GM18511 (cell line): Measurements from ENCODE around the gene NSD2.

Experiments
- ATAC-seq: cut with Tn5 transposase; IDR thresholded peaks from one replicate; pipeline ENCODE4 v1.9.1; 2021; ENCODE audit warnings: mild to moderate bottlenecking, moderate library complexity; ENCODE audit not compliant: unreplicated experiment

The NSD2 gene

DNA sequence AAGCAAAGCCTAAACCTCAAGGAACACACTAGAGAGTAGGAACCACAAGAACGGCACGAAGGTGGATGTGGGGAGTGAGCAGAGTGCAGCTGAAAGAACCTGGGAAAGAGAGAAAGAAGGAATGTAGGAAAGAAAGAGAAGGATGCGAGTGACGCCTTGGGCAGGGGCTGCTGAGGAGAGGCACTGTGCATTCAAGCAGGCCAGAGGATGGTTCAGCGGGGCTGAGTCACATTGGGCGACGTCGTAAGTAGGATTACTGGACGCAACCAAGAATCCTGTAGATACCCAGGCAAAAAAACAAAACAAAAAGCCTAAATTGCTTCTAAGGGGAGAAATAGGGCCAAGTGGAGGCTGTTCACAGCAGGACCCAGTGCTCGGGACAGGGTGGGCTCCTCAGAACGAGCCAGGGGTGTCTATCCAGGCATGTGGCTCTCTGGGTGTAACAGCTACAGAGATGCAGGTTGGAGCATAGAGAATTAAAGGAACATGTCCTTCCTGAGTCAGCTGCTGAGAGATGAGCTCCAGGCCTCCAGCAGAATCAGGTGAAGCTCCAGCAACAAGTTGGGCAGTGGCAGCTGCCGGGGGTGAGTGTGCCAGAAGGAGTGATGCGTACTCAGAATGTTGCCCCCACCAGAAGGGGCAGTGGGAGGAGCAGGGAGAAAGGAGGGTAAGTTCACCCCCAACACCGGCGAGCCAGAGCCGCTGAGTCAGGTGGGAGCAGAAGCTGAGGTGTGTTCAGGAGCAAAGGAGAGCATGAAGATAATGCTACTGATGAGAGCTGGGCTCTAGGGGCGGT lies 98.9 kb downstream of the NSD2 start:
- ATAC-seq = no peak

DNA sequence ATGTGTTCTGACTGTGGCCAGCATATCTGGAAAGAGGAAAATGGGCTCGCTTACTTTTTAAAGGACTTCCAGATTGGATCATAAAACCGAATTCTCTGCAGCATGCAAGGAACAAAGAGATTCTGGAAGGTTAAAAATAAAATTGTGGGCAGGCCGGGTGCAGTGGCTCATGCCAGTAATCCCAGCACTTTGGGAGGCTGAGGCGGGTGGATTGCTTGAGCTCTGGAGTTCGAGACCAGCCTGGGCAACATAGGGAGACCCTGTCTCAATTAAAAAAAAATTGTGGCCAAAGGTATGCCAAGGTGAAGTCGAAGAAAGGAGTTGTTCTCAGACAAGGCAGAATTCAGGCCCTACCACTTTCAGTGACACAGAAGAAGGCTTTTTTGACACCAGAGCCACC lies 99.7 kb downstream of the NSD2 start:
- ATAC-seq = no peak

DNA sequence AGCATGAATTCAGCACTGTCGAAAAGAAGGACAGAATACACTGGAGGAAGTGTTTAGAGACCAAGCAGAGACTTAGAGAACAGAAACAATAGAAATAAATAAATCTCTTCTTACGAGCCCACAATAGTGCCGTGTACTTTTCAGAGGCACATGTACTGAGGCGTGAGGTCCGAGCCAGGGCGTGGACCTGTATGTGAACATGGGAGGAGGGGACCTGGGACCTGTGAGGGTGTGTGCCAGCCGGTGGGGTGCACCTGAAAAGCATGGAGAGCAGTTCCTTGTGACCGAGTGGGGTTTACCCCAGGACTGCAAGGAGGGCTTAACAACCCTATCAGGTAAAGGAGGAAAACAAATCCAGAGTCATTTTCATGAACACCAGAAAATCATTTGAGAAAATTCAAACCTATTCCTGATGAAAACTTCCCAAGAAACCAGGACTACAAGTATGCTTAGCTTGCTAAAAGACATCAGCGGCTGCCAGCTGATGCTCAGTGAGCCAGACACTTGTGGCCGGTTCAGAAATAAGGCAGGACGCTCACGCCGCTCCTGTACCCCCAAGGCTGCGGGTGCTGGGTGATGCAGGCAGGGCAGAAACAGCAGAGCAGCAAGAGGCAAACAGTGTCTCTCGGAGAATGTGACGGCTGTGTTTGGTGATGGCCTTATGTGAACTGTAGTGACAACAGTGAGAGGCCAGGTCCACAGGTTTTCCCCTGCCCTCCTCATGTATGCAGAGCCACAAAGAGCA lies 100.4 kb downstream of the NSD2 start:
- ATAC-seq = no peak

DNA sequence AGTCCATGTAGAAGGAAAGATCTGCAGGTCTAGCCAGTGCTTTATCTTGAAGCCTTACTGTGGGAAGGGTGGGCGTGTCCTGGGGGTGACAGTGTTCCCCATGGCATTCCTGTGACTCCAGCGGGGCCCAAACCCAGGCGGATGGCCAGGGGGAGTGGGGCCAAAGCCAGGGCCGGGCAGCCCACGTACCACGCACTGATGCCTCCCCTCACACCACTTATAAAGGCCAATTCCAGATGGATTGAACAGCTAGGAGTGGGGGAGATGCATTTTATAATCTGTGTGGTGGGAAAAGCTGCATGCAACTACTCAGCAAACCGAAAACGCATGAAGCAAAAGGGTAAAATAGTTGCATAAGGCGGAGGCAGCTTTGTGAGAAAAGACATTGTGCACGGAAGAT lies 101.2 kb downstream of the NSD2 start:
- no peak for ATAC-seq

DNA sequence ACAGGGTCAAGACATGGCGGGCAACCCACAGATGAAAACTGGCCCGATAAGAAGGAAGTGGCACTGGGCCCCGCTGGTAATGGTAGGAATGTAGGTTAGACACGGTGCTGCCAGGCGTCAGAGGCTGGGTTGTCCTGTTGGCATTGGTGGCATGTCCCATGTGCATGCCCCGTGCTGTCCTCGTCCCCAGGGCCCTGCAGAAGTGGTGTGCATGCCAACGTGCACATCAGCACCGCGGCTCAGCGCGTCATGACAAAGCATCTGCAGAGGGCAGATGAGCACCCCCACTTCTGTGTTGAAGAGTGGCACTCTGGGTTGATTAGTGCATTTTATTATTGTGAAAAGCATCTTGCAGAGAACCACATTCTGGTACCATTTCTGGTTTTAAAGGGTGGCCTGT lies 102.0 kb downstream of the NSD2 start:
- no peak for ATAC-seq

DNA sequence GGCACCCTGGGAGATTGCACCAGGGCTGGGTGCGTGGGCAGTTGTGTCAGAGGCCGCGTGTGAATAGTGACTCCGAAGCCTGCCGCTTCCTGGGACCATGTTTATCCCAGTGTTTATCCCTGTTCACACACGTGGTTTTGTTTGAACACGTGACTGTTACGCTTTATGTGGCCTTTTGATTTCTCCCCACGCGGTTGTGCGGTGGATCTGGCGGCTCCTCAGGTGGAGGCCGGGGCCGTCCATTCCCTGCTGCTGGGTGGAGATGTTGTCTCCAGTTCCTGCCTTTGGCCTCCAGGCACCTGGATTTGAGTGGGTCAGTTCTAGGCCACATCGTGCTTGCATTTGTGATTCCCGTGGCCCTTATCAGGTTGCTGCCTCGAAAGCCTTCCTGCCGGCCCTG lies 102.5 kb downstream of the NSD2 start:
- no peak for ATAC-seq

DNA sequence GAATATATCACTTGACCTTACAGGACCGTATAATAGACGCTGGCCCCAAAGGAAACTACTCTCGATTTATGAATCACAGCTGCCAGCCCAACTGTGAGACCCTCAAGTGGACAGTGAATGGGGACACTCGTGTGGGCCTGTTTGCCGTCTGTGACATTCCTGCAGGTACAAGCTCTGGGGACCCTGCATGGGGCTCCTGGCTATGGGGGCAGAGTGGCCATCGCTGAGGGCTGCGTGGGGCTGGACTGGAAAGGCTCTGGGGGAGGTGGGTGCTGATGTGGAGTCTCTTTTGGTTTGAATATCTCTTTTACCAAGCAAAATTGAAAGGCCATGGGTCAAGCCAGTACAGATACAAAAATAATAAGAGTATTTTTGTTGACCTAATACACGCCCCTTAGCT lies 103.6 kb downstream of the NSD2 start:
- ATAC-seq = no peak

DNA sequence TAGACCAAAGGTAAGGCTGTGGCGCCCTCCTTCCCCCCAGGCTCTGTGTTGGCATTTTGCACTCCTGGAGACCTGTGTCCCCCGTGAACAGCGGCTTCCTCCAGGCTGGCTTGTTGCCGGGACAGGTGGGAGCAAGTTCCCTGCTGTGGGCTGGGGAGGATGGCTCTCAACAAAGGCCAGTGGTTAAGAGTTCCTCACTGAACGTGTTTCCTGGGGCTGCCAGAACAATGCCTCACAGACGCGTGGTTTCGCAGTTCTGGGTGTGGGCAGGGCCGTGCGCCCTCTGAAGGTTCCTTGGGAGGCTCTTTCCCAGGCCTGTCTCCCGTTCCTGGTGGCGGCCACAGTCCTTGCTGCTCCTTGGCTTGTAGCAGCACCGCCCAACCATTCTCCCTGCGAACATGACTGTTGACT lies 104.2 kb downstream of the NSD2 start:
- ATAC-seq = no peak

DNA sequence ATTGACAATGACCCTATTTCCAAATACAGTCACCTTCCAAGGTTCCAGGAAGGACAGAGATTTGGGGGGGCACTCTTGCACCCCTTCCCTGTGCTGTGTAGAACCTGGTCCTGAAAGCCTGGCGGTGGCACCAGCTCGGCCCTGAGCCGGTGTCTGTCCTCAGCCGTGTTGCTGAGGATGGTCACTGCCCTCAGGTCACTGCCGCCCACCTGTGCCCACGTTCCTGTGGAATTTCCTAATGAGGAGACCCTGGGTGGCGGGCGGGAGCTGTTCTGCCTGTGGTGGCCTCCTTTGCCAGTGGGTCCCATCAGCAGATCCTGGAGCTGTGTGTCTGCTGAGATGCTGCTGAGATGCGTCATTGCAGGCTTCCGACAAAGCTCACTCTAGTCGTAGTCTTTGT lies 104.7 kb downstream of the NSD2 start:
- ATAC-seq = no peak

DNA sequence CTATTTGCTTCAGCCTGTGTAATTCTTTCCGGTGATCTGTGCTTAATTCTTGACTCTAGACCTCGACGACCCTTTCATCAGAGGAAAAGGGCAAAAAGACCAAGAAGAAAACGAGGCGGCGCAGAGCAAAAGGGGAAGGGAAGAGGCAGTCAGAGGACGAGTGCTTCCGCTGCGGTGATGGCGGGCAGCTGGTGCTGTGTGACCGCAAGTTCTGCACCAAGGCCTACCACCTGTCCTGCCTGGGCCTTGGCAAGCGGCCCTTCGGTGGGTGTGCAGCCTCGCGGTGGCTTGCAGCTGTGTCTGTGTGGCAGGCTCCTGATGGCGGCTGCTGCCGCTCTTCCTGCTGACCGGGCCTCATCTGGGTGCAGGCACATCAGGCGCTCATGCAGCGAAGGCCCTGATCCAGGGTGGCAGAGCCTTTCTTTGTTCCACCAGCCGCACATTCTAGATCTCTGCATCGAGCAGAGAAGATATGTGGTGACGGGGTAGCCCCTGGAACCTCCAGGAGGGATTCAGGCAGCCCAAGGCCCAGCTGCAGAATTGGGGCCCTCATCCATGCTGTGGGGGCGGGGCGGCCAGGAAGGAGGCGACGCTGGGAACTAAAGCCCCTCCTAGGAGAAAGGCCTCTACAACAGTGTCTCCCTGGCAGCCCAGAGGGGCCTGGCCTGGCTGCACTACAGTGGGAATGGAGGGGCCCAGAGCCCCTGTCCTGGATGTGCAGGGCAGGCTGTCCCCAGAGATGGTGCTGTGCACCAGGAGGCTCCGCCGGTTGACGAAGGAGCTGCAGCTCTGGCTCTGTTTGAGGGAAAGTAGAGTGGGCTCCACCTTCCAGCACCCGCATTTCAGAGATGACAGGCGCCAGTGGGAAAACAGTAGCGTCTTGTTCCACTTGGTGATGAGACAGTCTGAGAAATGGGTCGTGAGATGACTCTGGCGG lies 105.5 kb downstream of the NSD2 start:
- no peak for ATAC-seq

DNA sequence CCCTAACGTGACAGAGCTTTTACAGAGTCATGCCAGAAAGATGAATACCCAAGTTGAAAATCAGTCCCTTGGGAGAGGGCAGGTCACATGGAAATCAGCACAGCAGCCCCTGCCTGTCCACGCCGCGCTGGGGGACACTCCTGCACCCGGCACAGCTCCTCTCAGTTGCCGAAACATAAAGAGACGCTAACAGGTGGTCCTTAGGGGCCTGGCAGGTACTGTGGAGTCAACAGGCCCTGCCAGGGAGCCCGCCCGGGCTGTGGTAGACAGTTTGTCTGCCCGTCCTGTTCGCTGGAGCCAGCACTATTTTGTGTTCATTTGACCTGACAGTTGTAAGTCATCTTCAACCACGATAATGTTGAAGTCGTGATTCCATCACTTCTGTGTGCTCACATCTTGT lies 107.0 kb downstream of the NSD2 start:
- ATAC-seq = no peak

DNA sequence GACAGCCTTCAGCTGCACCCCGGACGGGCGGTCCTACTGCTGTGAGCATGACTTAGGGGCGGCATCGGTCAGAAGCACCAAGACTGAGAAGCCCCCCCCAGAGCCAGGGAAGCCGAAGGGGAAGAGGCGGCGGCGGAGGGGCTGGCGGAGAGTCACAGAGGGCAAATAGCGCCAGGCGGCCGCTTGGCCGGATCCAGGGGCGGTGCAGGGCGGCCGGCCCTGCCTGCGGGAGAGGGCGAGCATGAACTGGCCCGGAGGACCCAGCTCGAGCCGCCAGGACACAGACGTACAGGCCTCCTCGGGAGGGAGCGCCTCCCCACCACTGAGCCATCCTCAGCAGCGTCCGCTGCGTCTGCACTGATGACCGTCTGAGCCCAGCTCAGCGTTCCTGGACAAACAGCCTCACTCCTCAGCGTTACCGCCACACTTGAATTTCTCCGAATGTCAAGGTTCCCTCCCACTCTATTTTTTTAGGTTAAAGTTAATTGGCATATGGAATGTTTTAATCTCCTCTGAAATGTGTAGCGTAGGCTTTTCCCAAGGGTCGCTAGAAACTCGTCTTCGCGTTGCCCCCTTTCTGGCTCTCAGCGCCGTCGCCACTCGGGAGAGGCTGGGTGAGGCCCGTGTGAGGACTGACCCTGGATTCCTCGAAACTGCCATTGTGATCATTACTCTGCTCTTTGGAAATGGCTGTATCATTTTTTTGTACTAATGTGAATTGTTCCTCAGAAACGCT lies 107.7 kb downstream of the NSD2 start:
- no peak for ATAC-seq

DNA sequence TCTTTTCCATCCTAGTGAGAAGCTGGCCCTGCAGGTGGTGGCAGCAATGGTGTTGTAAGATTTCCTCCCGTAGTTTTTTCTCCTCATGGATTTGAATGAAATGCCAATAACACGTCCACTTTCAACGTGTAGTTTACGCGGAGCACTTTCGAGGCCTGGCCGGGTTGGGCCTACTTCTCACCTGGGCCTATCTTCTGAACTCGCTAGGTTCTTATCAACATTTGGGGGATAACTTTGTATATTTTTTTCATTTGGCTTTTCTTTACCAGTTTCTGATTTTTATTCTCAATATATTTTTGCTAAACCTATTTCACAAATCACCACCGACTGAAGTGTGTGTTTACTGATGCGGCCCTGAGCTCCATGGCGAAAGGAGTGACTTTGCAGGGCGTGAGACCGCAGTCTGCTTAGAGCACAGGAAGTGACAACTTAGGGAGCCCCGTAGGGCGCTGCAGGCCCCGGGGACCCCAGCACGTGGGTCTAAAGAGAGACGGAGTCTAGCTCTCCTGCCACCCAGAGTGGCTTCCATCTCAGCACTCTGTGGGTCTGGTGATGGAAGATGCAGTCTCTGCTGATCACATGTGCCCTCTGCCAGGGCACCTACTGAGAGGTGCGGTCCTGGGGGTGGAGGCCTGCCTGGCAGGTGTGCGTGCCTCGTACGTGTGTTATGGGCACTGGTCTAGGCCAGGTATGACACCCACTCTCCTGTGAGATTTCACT lies 108.4 kb downstream of the NSD2 start:
- ATAC-seq = no peak

DNA sequence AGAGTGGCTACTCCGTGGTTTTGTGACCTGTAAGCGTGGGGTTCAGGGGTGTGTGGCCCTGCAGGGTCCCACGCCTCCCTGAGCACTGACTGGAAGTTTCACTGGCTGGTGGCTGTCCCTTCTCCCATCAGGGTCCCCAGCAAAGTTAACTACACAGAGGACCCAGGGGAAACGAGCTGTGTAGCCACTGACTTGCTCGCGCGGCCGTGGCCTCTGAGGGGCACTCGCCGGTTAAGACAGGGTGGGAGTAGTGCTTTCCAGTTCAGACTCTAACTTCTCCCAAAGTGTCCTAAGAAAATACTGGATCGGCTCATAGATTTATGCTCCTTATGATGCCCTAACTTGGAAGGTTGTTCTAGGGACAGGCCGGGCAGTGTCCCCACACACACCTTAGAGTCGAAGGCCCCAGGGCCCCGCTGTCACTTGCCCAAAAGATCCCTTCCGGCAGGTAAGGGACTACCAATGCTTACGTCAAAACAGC lies 109.4 kb downstream of the NSD2 start:
- no peak for ATAC-seq

DNA sequence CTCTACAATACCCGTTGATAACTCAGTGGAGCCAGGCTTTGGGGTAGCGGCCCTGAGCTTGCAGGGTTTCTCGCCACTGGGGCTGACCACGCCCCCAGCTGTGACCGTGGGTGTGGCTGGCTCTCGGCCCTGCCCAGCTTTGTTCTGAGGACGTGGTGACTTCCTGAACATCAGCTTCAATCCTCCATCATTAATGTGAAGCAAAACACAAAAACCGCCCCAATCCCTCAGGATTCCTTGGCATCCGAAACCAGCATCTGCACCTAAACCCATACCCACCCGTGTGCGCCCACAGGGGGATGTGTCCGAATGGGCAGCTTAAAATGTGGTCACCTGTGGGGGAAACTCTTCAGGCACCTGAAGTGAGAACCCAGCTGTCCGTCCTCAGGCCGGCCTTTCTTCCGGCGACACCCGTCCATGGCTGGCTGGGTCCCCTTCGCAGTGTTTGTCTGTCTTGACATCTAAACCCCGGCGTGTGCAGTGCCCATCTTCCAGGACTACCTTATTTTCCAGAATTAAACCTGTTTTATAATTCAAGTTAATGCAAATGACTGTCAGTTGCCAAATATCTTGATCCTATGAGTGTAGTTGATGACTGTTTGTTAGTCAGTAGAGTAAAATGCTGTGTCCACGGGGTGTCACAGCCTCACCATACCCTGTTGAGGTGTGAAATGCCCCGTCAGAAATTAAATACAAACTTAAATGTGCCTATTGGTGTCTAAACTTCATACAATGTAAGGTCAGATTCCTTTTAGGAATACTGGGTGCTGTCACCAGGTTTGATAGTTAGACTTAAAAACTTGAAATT lies 110.3 kb downstream of the NSD2 start:
- ATAC-seq = no peak

DNA sequence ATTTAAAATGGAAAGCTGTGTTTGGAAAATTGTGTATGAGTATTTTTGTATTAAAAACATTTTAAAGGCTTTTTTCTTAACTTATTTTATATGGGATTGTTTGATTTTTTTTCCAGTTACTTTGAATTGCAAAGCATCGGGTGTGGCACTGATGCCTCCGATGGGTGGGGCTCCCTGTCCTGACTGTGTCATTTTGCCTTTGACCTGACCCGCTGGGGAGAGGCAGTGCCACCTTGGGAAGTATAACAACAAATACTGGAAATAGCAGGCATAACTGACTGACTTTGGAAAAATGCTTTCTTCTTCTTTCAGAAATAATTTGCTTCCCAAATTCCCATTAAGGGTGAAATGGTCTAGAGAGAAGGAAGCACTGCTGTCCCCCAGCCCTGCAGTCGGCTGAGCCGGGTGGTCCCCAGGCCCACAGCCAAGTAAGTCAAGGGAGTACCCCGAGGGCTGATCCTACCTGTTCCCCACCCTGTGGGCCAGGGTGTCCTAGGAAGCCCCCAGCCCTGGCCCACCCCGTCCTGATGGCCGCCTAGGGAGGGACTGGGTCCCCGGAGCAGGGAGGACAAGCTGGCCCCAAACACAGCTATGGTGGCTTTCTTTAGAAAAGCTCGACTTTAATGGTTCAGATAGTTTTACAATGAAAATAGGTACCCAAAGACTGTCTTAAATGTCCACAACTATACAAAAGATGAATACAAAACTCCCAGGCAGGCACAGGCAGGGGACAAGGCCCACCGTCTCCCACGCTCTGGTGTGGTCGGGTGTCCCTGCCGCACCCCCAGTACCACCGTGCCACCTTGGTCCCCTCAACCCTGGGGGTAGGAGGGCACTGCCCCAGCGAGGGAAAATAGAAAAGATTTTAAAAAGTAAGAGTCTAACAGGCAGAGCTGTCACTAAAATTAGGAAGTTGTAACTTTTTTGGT lies 111.2 kb downstream of the NSD2 start:
- ATAC-seq = no peak

DNA sequence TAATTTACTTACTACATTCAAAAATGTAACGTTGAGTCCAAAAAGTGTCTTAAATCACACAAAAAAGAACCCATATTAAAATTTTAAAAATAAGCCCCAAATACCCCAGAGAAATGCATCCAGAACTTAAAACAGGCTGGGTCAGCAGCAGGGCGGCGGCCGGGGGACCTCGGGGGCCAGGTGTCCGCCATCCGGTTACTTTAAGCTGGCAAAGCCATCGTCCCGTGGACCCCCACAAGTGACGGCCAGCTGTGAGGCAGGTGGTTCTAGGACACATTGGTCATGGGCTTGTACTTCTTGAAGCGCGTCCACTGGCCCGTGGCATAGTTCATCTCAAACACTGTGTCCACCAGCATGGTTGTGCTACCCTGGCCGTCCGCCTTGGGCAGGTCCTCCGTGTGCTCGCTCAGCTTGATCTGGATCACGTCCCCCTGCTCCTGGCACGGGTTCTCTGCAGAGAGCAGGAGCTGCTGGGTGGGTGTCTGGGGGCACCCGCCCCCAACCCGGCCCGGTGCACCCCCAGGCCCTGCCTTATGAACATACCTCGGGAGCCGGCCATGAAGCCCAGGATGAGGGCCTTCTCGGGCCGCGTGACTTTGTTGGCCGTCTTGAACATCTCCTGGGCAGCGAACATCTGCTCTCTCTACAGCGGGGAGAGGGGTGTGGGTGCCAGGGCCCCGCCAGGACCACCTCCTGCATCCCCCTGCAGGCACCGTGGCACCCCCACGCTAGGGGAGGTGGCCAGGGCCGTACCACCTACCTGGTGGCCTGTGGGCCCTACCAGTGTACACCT lies 112.1 kb downstream of the NSD2 start:
- no peak for ATAC-seq
